ENCODE data around the gene HSBP1. TPM values are rescaled to one million over a fixed set of nuclear protein-coding genes. Genes with fewer than 3 reads are reported as not detected.

The HSBP1 gene
- total and polyA plus RNA-seq, 9 of the 15 experiments (the other 6 are each of a cell fraction or from before 2014, with no cell fraction given) = 84.9 to 677 (median 204) TPM

DNA sequence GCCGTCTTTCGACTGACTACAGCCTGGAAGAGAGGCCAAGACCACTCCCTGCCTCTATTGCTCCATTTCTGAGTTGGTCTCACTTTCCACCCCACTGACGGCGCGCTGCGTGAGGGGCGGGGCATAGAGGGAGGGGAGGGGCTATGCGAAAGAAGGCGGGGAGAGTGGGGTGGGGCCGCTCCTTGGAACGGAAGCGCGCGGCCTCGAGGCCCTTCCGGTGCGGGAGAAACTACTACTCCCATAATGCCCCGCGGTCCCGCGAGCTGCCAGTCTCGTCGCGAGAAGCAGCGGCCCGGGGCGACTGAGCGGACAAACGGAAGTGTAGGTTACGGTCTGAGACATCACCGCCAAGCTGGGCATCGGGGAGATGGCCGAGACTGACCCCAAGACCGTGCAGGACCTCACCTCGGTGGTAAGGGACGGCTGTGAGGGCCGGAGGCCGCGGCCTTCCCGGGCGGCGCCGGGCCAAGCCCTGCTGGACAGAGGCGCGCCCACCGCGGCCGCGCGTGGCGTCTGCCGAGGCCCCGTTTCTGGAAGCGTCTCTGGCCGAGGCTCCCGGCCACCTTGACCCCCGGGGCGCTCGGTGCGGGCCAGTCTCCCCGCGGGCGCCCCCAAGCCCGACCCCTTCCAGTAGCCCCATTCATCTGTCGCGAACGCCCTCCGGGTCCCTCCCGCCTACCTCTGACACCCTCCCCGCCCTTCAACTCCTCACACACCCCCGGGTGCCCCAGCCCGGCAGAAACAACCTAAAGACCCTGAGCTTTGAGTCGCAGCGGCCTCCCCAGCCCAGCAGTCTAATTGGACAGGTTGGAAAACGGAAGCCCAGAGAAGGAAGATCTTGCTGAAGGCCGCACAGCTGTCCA is at the start of gene HSBP1 (continued):
- TF ChIP-seq ZNF197 (CRISPR knock-in tag; IDR thresholded peaks at IDR 0.05; ENCODE audit: low read depth) = no peak
- TF ChIP-seq HDGF (IDR thresholded peaks at IDR 0.05) = no peak
- no peak for TF ChIP-seq SMARCC2 (IDR thresholded peaks at IDR 0.05; ENCODE audit: low read depth)
- peak; percentile 90 for TF ChIP-seq ETV1 (tag; conservative IDR thresholded peaks at IDR 0.05; ENCODE audit: low read depth)
- TF ChIP-seq GABPA (tag; conservative IDR thresholded peaks at IDR 0.05; ENCODE audit: low read depth) = peak; percentile 97
- TF ChIP-seq DMBX1 (CRISPR knock-in tag; IDR thresholded peaks at IDR 0.05; ENCODE audit: borderline replicate concordance) = 0 out of 2 replicates have a peak, but pooled peaks have one; percentile 12
- 0 out of 2 replicates have a peak, but pooled peaks have one; percentile 44 for TF ChIP-seq DIDO1 (tag; IDR thresholded peaks at IDR 0.05; ENCODE audit: low read depth)
- no peak for TF ChIP-seq LEF1 (IDR thresholded peaks at IDR 0.05)
- no peak for TF ChIP-seq HNRNPH1 (optimal IDR thresholded peaks at IDR 0.05; ENCODE audit: low read depth, low read length)
- TF ChIP-seq ZBTB34 (CRISPR knock-in tag; IDR thresholded peaks at IDR 0.05) = no peak
- peak; percentile 60 for TF ChIP-seq TAF1 (IDR thresholded peaks at IDR 0.05; ENCODE audit: control insufficient read depth, extremely low read depth, insufficient read depth, low read length, severe bottlenecking)
- no peak for TF ChIP-seq PHF21A (IDR thresholded peaks at IDR 0.05; ENCODE audit: borderline replicate concordance, low read depth)
- peak; percentile 39; the same call in 1 of the 2 replicates for TF ChIP-seq KLF1 (tag; IDR thresholded peaks at IDR 0.05)
- peak; percentile 62 for TF ChIP-seq SMAD4 (CRISPR knock-in tag; conservative IDR thresholded peaks at IDR 0.05)
- TF ChIP-seq, protein P1, sequence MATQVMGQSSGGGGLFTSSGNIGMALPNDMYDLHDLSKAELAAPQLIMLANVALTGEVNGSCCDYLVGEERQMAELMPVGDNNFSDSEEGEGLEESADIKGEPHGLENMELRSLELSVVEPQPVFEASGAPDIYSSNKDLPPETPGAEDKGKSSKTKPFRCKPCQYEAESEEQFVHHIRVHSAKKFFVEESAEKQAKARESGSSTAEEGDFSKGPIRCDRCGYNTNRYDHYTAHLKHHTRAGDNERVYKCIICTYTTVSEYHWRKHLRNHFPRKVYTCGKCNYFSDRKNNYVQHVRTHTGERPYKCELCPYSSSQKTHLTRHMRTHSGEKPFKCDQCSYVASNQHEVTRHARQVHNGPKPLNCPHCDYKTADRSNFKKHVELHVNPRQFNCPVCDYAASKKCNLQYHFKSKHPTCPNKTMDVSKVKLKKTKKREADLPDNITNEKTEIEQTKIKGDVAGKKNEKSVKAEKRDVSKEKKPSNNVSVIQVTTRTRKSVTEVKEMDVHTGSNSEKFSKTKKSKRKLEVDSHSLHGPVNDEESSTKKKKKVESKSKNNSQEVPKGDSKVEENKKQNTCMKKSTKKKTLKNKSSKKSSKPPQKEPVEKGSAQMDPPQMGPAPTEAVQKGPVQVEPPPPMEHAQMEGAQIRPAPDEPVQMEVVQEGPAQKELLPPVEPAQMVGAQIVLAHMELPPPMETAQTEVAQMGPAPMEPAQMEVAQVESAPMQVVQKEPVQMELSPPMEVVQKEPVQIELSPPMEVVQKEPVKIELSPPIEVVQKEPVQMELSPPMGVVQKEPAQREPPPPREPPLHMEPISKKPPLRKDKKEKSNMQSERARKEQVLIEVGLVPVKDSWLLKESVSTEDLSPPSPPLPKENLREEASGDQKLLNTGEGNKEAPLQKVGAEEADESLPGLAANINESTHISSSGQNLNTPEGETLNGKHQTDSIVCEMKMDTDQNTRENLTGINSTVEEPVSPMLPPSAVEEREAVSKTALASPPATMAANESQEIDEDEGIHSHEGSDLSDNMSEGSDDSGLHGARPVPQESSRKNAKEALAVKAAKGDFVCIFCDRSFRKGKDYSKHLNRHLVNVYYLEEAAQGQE (IDR thresholded peaks at IDR 0.05; ENCODE audit: borderline replicate concordance) = peak; percentile 89
- TF ChIP-seq, protein P1 (CRISPR knock-in tag; IDR thresholded peaks at IDR 0.05; ENCODE audit: low read depth) = peak; percentile 92
- TF ChIP-seq FOXJ3 (CRISPR knock-in tag; IDR thresholded peaks at IDR 0.05) = no peak
- TF ChIP-seq ZNF766 (CRISPR knock-in tag; conservative IDR thresholded peaks at IDR 0.05) = no peak
- TF ChIP-seq SMAD1 (IDR thresholded peaks at IDR 0.05; ENCODE audit: low read depth, low read length, partially characterized antibody) = peak; percentile 36

Measured in K562 (cell line).